ENCODE measurements around the gene DLK2. TPM values are rescaled to one million over a fixed set of nuclear protein-coding genes. Genes with fewer than 3 reads are reported as not detected.

The DLK2 gene
- total and polyA plus RNA-seq, 2 of the 13 experiments (the other 11 are each of a cell fraction or from before 2014, with no cell fraction given) = 1.2 to 3.8 TPM

- TF ChIP-seq STAG1 (CRISPR knock-in tag; IDR thresholded peaks at IDR 0.05) = peak; percentile 16
- TF ChIP-seq TRAFD1 (CRISPR knock-in tag; IDR thresholded peaks at IDR 0.05; ENCODE audit: borderline replicate concordance) = no peak; the same call in none of the 2 replicates
- no peak; the same call in none of the 2 replicates for TF ChIP-seq RARA (CRISPR knock-in tag; IDR thresholded peaks at IDR 0.05)
- TF ChIP-seq CSRNP1 (CRISPR knock-in tag; IDR thresholded peaks at IDR 0.05) = peak; percentile 65; the same call in 1 of the 2 replicates
- peak; percentile 67 for TF ChIP-seq ZNF777 (CRISPR knock-in tag; IDR thresholded peaks at IDR 0.05)
- TF ChIP-seq CBFB (CRISPR knock-in tag; IDR thresholded peaks at IDR 0.05) = no peak
- TF ChIP-seq SNAPC5 (CRISPR knock-in tag; IDR thresholded peaks at IDR 0.05; ENCODE audit: borderline replicate concordance) = no peak
- peak; percentile 70 for TF ChIP-seq MAX (IDR thresholded peaks at IDR 0.05)
- no peak for TF ChIP-seq ZNF703 (CRISPR knock-in tag; IDR thresholded peaks at IDR 0.05; ENCODE audit: borderline replicate concordance)
- peak; percentile 74; the same call in 1 of the 2 replicates for TF ChIP-seq TAF1 (CRISPR knock-in tag; IDR thresholded peaks at IDR 0.05)
- TF ChIP-seq NAIF1 (CRISPR knock-in tag; IDR thresholded peaks at IDR 0.05; ENCODE audit: borderline replicate concordance) = no peak
- TF ChIP-seq ZSCAN12 (CRISPR knock-in tag; IDR thresholded peaks at IDR 0.05) = 0 out of 2 replicates have a peak, but pooled peaks have one; percentile 89
- peak; percentile 84 for TF ChIP-seq DRAP1 (CRISPR knock-in tag; IDR thresholded peaks at IDR 0.05)
- no peak for TF ChIP-seq HNRNPK (IDR thresholded peaks at IDR 0.05; ENCODE audit: low read depth, low read length, poor library complexity, severe bottlenecking)
- no peak for TF ChIP-seq DNMT3B (CRISPR knock-in tag; conservative IDR thresholded peaks at IDR 0.05)
- 0 out of 2 replicates have a peak, but pooled peaks have one; percentile 8 for TF ChIP-seq PPARG (CRISPR knock-in tag; conservative IDR thresholded peaks at IDR 0.05)
- no peak for TF ChIP-seq PBX2 (CRISPR knock-in tag; IDR thresholded peaks at IDR 0.05)
- peak; percentile 75 for TF ChIP-seq KDM2A (CRISPR knock-in tag; IDR thresholded peaks at IDR 0.05; ENCODE audit: borderline replicate concordance, low read depth)
- peak; percentile 52 for TF ChIP-seq GATAD2A (CRISPR knock-in tag; IDR thresholded peaks at IDR 0.05)
- no peak; the same call in 1 of the 2 replicates for TF ChIP-seq ZSCAN25 (CRISPR knock-in tag; IDR thresholded peaks at IDR 0.05)
- peak; percentile 79 for TF ChIP-seq CHCHD3 (CRISPR knock-in tag; IDR thresholded peaks at IDR 0.05)
- TF ChIP-seq DDIT3 (CRISPR knock-in tag; IDR thresholded peaks at IDR 0.05) = 0 out of 2 replicates have a peak, but pooled peaks have one; percentile 50
- TF ChIP-seq HNF4A (CRISPR knock-in tag; IDR thresholded peaks at IDR 0.05) = peak; percentile 42; the same call in 1 of the 2 replicates
- no peak for TF ChIP-seq RAD51 (IDR thresholded peaks at IDR 0.05; ENCODE audit: borderline replicate concordance)
- TF ChIP-seq FOXM1 (CRISPR knock-in tag; IDR thresholded peaks at IDR 0.05) = peak; percentile 42; the same call in 1 of the 2 replicates
- TF ChIP-seq IKZF1 (IDR thresholded peaks at IDR 0.05) = no peak
Observed at GRCh38 chr6:43427406-43428111, 27.8 kb downstream of the DLK2 start, which contains the start of gene ABCC10 (continued).
